Endodermal cell (in vitro differentiated cells): ENCODE results near the gene ELOVL7. TPM values are rescaled to one million over a fixed set of nuclear protein-coding genes. Genes with fewer than 3 reads are reported as not detected.

Experiments
- DNase-seq: peaks from one replicate; pipeline ENCODE4 v3.0.0-alpha.2; 2017
- H3K27ac ChIP-seq: 2 replicates; pipeline ENCODE4 v1.5.1; 2013; ENCODE audit warnings: mild to moderate bottlenecking, low read depth, low read length, moderate library complexity
- H3K27me3 ChIP-seq: 2 replicates; pipeline ENCODE4 v1.6.1; 2013; ENCODE audit warnings: mild to moderate bottlenecking, low read length, moderate library complexity; ENCODE audit not compliant: insufficient read depth, control insufficient read depth, poor library complexity, severe bottlenecking
- H3K36me3 ChIP-seq: 2 replicates; pipeline ENCODE4 v1.7.0; 2013; ENCODE audit warnings: mild to moderate bottlenecking, low read length, moderate library complexity; ENCODE audit not compliant: control insufficient read depth, insufficient read depth
- H3K4me1 ChIP-seq: one replicate; pipeline ENCODE4 v1.7.0; 2013; ENCODE audit warnings: low read length; ENCODE audit not compliant: control insufficient read depth, insufficient read depth
- H3K4me3 ChIP-seq: 2 replicates; pipeline ENCODE4 v1.5.1; 2013; ENCODE audit warnings: mild to moderate bottlenecking, low read length, moderate library complexity
- H3K9ac ChIP-seq: 2 replicates; pipeline ENCODE4 v1.6.1; 2013; ENCODE audit warnings: mild to moderate bottlenecking, low read length, moderate library complexity; ENCODE audit not compliant: poor library complexity, severe bottlenecking; ENCODE audit errors: extremely low read depth
- H3K9me3 ChIP-seq: 2 replicates; pipeline ENCODE4 v1.6.1; 2013; ENCODE audit warnings: mild to moderate bottlenecking, low read length, moderate library complexity; ENCODE audit not compliant: control insufficient read depth
- H3K27ac Mint-ChIP-seq: 2 replicates; pipeline ENCODE4 v1.8.0; 2020; ENCODE audit warnings: mixed read lengths
- H3K27me3 Mint-ChIP-seq: 2 replicates; pipeline ENCODE4 v1.8.0; 2021; ENCODE audit warnings: mild to moderate bottlenecking, mixed read lengths; ENCODE audit not compliant: insufficient read depth
- H3K36me3 Mint-ChIP-seq: 2 replicates; pipeline ENCODE4 v1.8.0; 2020; ENCODE audit warnings: low read depth, mixed read lengths
- H3K4me1 Mint-ChIP-seq: 2 replicates; pipeline ENCODE4 v1.8.0; 2020; ENCODE audit warnings: mixed read lengths
- H3K4me3 Mint-ChIP-seq: 2 replicates; pipeline ENCODE4 v1.8.0; 2020; ENCODE audit warnings: mild to moderate bottlenecking, moderate library complexity, mixed read lengths
- H3K9me3 Mint-ChIP-seq: 2 replicates; pipeline ENCODE4 v1.8.0; 2020; ENCODE audit warnings: mild to moderate bottlenecking, mixed read lengths
- CTCF ChIP-seq: fragments of 200-600 bp; sonication (generic); conservative IDR thresholded peaks from 2 replicates; pipeline ENCODE4 v1.5.0; 2021; ENCODE audit warnings: antibody characterized with exemption, mild to moderate bottlenecking
- WGBS, 2 experiments: methylation state at CpG; one replicate each; pipeline versions ENCODE4 v1.1.5 to v1.1.7; 2013; ENCODE audit warnings: missing lambda C conversion rate in 2 of 2, mixed read lengths in 1 of 2; ENCODE audit not compliant: insufficient coverage in 1 of 2, insufficient read length in 1 of 2; 5-methylcytosine and 5-hydroxymethylcytosine counted together
- total RNA-seq, 2 donors: library from RNA; stranded (reverse); fragmentation: NEBNext Ultra II Directional in 1 of 2; extraction: Animal tissue kit (Norgen Biotek cat#: 25700) in 1 of 2; gene quantifications; 2 replicates in 1 of 2; 3 replicates in 1 of 2; pipeline ENCODE4 v1.2.1, GENCODE V29; 2021

The ELOVL7 gene
- total RNA-seq, 2 donors from 2014 or later, result 3.5 to 6.5 TPM

- peaks cover 23% of the 10 kb centered on the region for H3K9me3 ChIP-seq
- no peak for TF ChIP-seq CTCF
- H3K27ac Mint-ChIP-seq, result no peak overlapping the region
- H3K36me3 Mint-ChIP-seq, result peaks cover 24% of the 10 kb centered on the region
- H3K9me3 Mint-ChIP-seq, result peaks cover 17% of the 10 kb centered on the region
- H3K4me1 ChIP-seq, result no peaks in the 10 kb centered on the region
- DNase-seq, result no peak
- H3K9ac ChIP-seq, result no peak overlapping the region
- 84 to 86% methylated on average over 5 of the region's 5 CpGs for WGBS, 2 experiments
- no peaks in the 10 kb centered on the region for H3K27me3 Mint-ChIP-seq
- H3K36me3 ChIP-seq, result peaks cover 9% of the 10 kb centered on the region
- H3K4me3 Mint-ChIP-seq, result no peak overlapping the region
- H3K27ac ChIP-seq, result no peak overlapping the region
- H3K4me1 Mint-ChIP-seq, result no peaks in the 10 kb centered on the region
- no peak overlapping the region for H3K4me3 ChIP-seq
- H3K27me3 ChIP-seq, result no peaks in the 10 kb centered on the region
Measured at GRCh38 chr5:60886158-60886557, 42.1 kb upstream of the ELOVL7 start.

- peaks cover 43% of the 10 kb centered on the region for H3K9me3 Mint-ChIP-seq
- H3K36me3 ChIP-seq, result peaks cover 9% of the 10 kb centered on the region
- no peaks in the 10 kb centered on the region for H3K27me3 Mint-ChIP-seq
- no peak overlapping the region for H3K9ac ChIP-seq
- TF ChIP-seq CTCF, result peak; percentile 77
- H3K4me3 Mint-ChIP-seq, result no peak overlapping the region
- no peaks in the 10 kb centered on the region for H3K4me1 Mint-ChIP-seq
- no peak for DNase-seq
- peaks cover 35% of the 10 kb centered on the region for H3K36me3 Mint-ChIP-seq
- H3K4me3 ChIP-seq, result no peak overlapping the region
- H3K27ac ChIP-seq, result no peak overlapping the region
- H3K4me1 ChIP-seq, result no peaks in the 10 kb centered on the region
- peaks cover 29% of the 10 kb centered on the region for H3K9me3 ChIP-seq
- no peak overlapping the region for H3K27ac Mint-ChIP-seq
- no peaks in the 10 kb centered on the region for H3K27me3 ChIP-seq
Measured at GRCh38 chr5:60883229-60883628, 39.2 kb upstream of the ELOVL7 start.

- H3K4me1 Mint-ChIP-seq, result no peaks in the 10 kb centered on the region
Measured at GRCh38 chr5:60872892-60873291, 28.8 kb upstream of the ELOVL7 start.

More at GRCh38 chr5:60872892-60873291, 28.8 kb upstream of the ELOVL7 start:
- no peak overlapping the region for H3K4me3 Mint-ChIP-seq
- Histone ChIP-seq H3K4me1 (no peaks in the 10 kb centered on the region), H3K27ac (no peak overlapping the region), H3K4me3 (no peak overlapping the region), H3K9me3 (peaks cover 26% of the 10 kb centered on the region), H3K27me3 (no peaks in the 10 kb centered on the region), H3K36me3 (no peaks in the 10 kb centered on the region), H3K9ac (no peak overlapping the region)
- no peaks in the 10 kb centered on the region for H3K27me3 Mint-ChIP-seq
- H3K9me3 Mint-ChIP-seq, result peaks cover 37% of the 10 kb centered on the region
- no peak for TF ChIP-seq CTCF
- DNase-seq, result no peak
- peaks cover 8% of the 10 kb centered on the region for H3K36me3 Mint-ChIP-seq
- no peak overlapping the region for H3K27ac Mint-ChIP-seq
